ENCODE measurements around the gene PLA2G2C.

DNA sequence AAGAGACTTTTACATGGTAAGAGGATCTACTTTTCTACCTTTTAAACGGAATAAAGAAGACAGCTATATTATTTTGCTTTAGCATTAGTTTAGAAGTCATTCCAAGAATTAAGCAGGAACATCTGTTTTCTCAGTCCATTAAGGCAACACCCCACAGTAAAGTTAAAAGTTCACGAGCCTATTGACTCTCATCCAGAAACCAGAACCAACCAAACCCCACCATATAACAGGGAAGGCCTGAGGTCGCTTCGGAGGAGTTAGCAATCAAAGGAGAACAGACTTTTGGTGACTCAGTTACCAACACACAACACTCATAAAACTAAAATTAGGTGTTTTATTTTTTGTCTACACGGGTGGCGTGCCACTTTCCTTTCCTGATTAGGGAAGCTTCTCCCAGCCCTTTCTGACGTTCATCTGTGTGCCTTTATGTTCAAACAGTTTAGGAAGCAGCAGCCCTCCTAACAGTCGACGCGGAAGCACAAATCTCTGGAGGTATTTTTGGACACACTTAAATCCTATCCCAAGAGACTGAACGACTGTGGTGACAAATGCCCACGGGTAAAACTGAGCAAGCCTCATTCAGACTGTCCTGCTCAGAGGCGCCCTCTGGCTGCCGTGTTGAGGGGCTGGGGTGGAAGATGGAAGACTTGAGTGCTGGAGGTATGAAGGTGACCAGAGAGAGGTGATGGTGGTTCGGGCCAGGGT, 8.6 kb upstream of the PLA2G2C start:
- TF ChIP-seq FOXK2 (IDR thresholded peaks at IDR 0.05): no peak
- TF ChIP-seq TARDBP (IDR thresholded peaks at IDR 0.05): no peak
- no peak for TF ChIP-seq HDGF (IDR thresholded peaks at IDR 0.05; ENCODE audit: borderline replicate concordance)
- no peak for TF ChIP-seq ZNF384 (IDR thresholded peaks at IDR 0.05)
- TF ChIP-seq SP1 (IDR thresholded peaks at IDR 0.05): no peak
- TF ChIP-seq FOXM1 (IDR thresholded peaks at IDR 0.05; ENCODE audit: borderline replicate concordance): no peak
- TF ChIP-seq SUZ12 (IDR thresholded peaks at IDR 0.05): no peak
- TF ChIP-seq FOXA1 (IDR thresholded peaks at IDR 0.05): no peak
- TF ChIP-seq BHLHE40 (IDR thresholded peaks at IDR 0.05; ENCODE audit: borderline replicate concordance): no peak
